Measurements from ENCODE around the gene RBM12.

- TF ChIP-seq POLR2A (IDR thresholded peaks at IDR 0.05; ENCODE audit: low read length) = no peak
- no peak for TF ChIP-seq GATA1 (IDR thresholded peaks at IDR 0.05; ENCODE audit: low read depth, low read length)
These were observed 11.3 kb downstream of the RBM12 start for GRCh38 chr20:35653430-35653734.
